Thyroid gland (tissue), 4 donors: ENCODE results near the gene MRPS10. TPM values are rescaled to one million over a fixed set of nuclear protein-coding genes. Genes with fewer than 3 reads are reported as not detected.

ENCODE experiments used
- DNase-seq, 2 donors: peaks; one replicate each; pipeline ENCODE4 v3.0.0-alpha.2; 2019
- H3K27ac ChIP-seq, 3 donors: fragments of 200-600 bp; sonication (generic); 1 replicate in 2 of 3; 2 replicates in 1 of 3; pipeline ENCODE4 v1.5.1; 2016 to 2019; ENCODE audit warnings: mild to moderate bottlenecking in 1 of 3, moderate library complexity in 1 of 3
- H3K27me3 ChIP-seq: fragments of 200-600 bp; sonication (generic); one replicate; pipeline ENCODE4 v1.5.1; 2019
- H3K36me3 ChIP-seq, 2 donors: fragments of 200-600 bp; sonication (generic); one replicate each; pipeline ENCODE4 v1.5.1; 2016 to 2019
- H3K4me1 ChIP-seq, 2 donors: fragments of 200-600 bp; sonication (generic); one replicate each; pipeline ENCODE4 v1.5.1; 2017 to 2019
- H3K4me3 ChIP-seq, 3 donors: fragments of 200-600 bp; sonication (generic); replicated peaks in 1 of 3; 1 replicate in 2 of 3; 2 replicates in 1 of 3; pipeline ENCODE4 v1.5.1; 2016; ENCODE audit warnings: mild to moderate bottlenecking in 1 of 3
- H3K9me3 ChIP-seq: fragments of 200-600 bp; sonication (generic); one replicate; pipeline ENCODE4 v1.5.1; 2017
- POLR2A ChIP-seq, 2 donors: fragments of 450-650 bp; IDR thresholded peaks; one replicate each; pipeline ENCODE4 v1.6.1; 2017; ENCODE audit warnings: antibody characterized with exemption in 2 of 2, mild to moderate bottlenecking in 2 of 2, moderate library complexity in 1 of 2
- WGBS, 2 donors: methylation state at CpG; one replicate each; pipeline ENCODE4 v1.1.5; 2017; 5-methylcytosine and 5-hydroxymethylcytosine counted together
- intact Hi-C: fragments of 100-400 bp; cut with DNase I; formaldehyde crosslinking; loops from one replicate; pipeline ENCODE4 v1.15.1; 2023
- total RNA-seq, 4 donors: library from RNA; depleted of rRNA; stranded (reverse); fragments of >200 nt; gene quantifications; one replicate each; pipeline ENCODE4 v1.2.3, GENCODE V29; 2016
- TF ChIP-seq, protein P1 (sequence below), 6 experiments: fragments of 200-600 bp in 3 of 6; fragments of 450-650 bp in 3 of 6; sonication (generic) in 3 of 6; IDR thresholded peaks; one replicate each; pipeline ENCODE4 v1.5.1; 2016 to 2019; ENCODE audit warnings: antibody characterized with exemption in 6 of 6, mild to moderate bottlenecking in 2 of 6, inconsistent platforms in 1 of 6, moderate library complexity in 1 of 6

Gene MRPS10
- total RNA-seq, 4 donors from 2014 or later, result 35.2 to 42.5 (median 36.9) TPM

DNA sequence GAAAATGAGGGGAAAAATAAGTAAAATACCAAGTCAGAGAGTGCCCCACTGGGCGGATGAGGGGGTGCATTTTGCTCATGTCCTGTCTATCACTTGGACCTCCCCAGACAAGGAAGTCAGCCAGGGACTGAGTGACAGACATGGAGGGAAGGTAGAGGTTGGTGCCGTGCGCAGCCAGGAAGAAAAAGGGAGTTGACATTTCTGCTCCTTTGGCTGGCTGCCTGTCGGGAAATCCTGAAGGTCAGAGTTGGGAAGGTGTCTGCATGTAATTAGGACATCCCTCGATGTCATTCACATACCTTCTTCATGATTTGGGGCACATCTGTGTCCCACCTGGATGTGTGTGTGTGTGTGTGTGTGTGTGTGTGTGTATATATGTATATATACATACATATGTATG lies 35.6 kb downstream of the MRPS10 start:
- H3K27ac ChIP-seq, result no peak overlapping the region
- no peak for DNase-seq
- no peaks in the 10 kb centered on the region for H3K9me3 ChIP-seq
- TF ChIP-seq, protein P1, sequence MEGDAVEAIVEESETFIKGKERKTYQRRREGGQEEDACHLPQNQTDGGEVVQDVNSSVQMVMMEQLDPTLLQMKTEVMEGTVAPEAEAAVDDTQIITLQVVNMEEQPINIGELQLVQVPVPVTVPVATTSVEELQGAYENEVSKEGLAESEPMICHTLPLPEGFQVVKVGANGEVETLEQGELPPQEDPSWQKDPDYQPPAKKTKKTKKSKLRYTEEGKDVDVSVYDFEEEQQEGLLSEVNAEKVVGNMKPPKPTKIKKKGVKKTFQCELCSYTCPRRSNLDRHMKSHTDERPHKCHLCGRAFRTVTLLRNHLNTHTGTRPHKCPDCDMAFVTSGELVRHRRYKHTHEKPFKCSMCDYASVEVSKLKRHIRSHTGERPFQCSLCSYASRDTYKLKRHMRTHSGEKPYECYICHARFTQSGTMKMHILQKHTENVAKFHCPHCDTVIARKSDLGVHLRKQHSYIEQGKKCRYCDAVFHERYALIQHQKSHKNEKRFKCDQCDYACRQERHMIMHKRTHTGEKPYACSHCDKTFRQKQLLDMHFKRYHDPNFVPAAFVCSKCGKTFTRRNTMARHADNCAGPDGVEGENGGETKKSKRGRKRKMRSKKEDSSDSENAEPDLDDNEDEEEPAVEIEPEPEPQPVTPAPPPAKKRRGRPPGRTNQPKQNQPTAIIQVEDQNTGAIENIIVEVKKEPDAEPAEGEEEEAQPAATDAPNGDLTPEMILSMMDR (IDR thresholded peaks at IDR 0.05), result no peak
- TF ChIP-seq POLR2A (IDR thresholded peaks at IDR 0.05), result no peak
- no peak overlapping the region for H3K4me3 ChIP-seq
- no peaks in the 10 kb centered on the region for H3K36me3 ChIP-seq
- WGBS, 2 donors, result 79 to 84% methylated on average over 5 of the region's 5 CpGs
- intact Hi-C loops, result no loop called here
- no peaks in the 10 kb centered on the region for H3K27me3 ChIP-seq
- no peaks in the 10 kb centered on the region for H3K4me1 ChIP-seq

GRCh38 chr6:42179945-42180313 lies 37.7 kb downstream of the MRPS10 start:
- no peak for DNase-seq
- Histone ChIP-seq H3K4me3 (no peak overlapping the region), H3K9me3 (no peaks in the 10 kb centered on the region), H3K4me1 (no peaks in the 10 kb centered on the region), H3K27me3 (no peaks in the 10 kb centered on the region), H3K27ac (no peak overlapping the region), H3K36me3 (no peaks in the 10 kb centered on the region)
- intact Hi-C loops, result no loop called here
- TF ChIP-seq POLR2A (IDR thresholded peaks at IDR 0.05), result no peak
- TF ChIP-seq, protein P1 (IDR thresholded peaks at IDR 0.05), result no peak
- 76 to 87% methylated on average over 3 of the region's 3 CpGs for WGBS, 2 donors

- no peak for TF ChIP-seq POLR2A (IDR thresholded peaks at IDR 0.05)
- TF ChIP-seq, protein P1 (IDR thresholded peaks at IDR 0.05), result no peak
- H3K9me3 ChIP-seq, result no peaks in the 10 kb centered on the region
- no peaks in the 10 kb centered on the region for H3K27me3 ChIP-seq
- no peaks in the 10 kb centered on the region for H3K36me3 ChIP-seq
- DNase-seq, result no peak
- no peaks in the 10 kb centered on the region for H3K4me1 ChIP-seq
- intact Hi-C loops, result no loop called here
- no peak overlapping the region for H3K27ac ChIP-seq
- 85 to 89% methylated on average over 20 of the region's 20 CpGs for WGBS, 2 donors
- H3K4me3 ChIP-seq, result no peak overlapping the region
Observed at GRCh38 chr6:42179261-42179944, 38.3 kb downstream of the MRPS10 start.

- intact Hi-C loops, result no loop called here
Observed at GRCh38 chr6:42177514-42178364, 39.9 kb downstream of the MRPS10 start.

More at GRCh38 chr6:42177514-42178364, 39.9 kb downstream of the MRPS10 start:
- no peaks in the 10 kb centered on the region for H3K36me3 ChIP-seq
- no peak overlapping the region for H3K27ac ChIP-seq
- H3K9me3 ChIP-seq, result no peaks in the 10 kb centered on the region
- no peak for DNase-seq
- no peak for TF ChIP-seq POLR2A (IDR thresholded peaks at IDR 0.05)
- TF ChIP-seq, protein P1 (IDR thresholded peaks at IDR 0.05), result no peak
- no peaks in the 10 kb centered on the region for H3K27me3 ChIP-seq
- 33 to 59% methylated on average over 6 to 9 of the region's 27 CpGs for WGBS, 2 donors
- no peaks in the 10 kb centered on the region for H3K4me1 ChIP-seq
- H3K4me3 ChIP-seq, result no peak overlapping the region
